Astrocyte of the hippocampus (primary cell): Measurements from ENCODE around the gene RAMAC.
"Not testable (repeated sequence)": the region's sequence is repeated elsewhere in the genome, so short reads cannot be mapped to it uniquely, and the experiment has no call there.

Experiments used
- DNase-seq: peaks from one replicate; pipeline ENCODE4 v3.0.0; 2011; ENCODE audit warnings: low read depth, low spot score

The RAMAC gene

DNA sequence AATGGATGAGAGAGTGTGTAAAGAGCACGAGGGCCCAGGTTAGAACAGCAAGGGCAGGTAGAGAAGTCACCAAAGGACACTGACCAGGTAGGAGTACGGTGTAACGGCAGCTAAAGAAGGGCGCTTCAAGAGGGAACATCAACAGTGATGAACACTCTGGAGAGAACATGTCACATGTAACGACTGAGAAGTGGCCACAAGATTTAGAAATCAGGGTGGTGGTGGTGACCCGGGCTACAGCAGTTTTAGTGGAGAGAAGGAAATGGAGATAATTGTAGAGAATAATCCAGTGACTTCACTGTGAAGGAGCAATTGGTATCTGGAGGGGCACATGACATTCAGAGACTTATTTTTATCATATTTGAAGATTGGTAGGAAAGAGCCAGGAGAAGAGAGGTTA is 26.6 kb downstream of the RAMAC start:
- DNase-seq, result no peak

GRCh38 chr15:83014205-83014653 is 28.2 kb downstream of the RAMAC start:
- DNase-seq, result no peak

GRCh38 chr15:83015361-83015760 is 29.4 kb downstream of the RAMAC start:
- no peak for DNase-seq

- no peak for DNase-seq
Observed at GRCh38 chr15:83016906-83017305, 30.9 kb downstream of the RAMAC start.

GRCh38 chr15:83018436-83018835 is 32.4 kb downstream of the RAMAC start:
- DNase-seq, result no peak

- peak; percentile 90 for DNase-seq
Observed at GRCh38 chr15:83030021-83030420, 44.0 kb downstream of the RAMAC start.

DNA sequence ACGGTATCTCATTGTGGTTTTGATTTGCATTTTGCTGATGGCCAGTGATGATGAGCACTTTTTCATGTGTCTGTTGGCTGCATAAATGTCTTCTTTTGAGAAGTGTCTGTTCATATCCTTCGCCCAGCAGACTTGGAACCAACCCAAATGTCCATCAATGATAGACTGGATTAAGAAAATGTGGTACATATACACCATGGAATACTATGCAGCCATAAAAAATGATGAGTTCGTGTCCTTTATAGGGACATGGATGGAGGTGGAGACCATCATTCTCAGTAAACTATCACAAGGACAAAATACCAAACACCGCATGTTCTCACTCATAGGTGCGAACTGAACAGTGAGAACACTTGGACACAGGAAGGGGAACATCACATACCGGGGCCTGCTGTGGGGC is 45.2 kb downstream of the RAMAC start:
- DNase-seq, result not testable (repeated sequence)

DNA sequence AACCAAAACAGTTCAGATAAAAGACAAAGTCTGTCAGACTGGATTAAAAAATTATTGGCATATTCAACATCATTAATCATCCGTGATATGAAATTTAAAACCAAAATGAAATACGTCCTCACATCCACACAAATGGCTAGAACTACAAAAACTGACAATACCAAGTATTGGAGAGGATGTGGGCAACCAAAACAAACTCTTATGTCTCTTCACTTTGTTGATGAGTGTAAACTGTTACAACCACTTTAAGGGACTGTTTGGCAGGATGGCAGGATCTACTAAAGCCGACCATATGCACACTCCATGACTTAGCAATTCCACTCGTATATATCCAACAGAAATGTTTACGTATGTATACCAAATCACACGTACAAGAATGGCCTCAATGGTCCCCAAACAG is 50.2 kb downstream of the RAMAC start:
- no peak for DNase-seq

DNA sequence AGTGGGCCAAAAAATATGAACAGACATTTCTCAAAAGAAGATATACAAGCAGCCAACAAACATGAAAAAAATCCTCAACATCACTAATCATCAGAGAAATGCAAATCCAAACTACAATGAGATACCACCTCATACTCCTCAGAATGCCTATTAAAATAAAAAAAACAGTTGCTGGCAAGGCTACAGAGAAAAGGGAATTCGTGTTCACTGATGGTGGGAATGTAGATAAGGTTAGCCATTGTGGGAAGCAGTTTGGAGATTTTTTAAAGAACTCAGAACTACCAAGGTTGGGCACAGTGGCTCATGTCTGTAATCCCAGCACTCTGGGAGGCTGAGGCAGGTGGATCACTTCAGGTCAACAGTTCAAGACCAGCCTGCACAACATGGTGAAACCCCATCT is 53.2 kb downstream of the RAMAC start:
- peak; percentile 61 for DNase-seq
